ENCODE data around the gene PRG2.

DNA sequence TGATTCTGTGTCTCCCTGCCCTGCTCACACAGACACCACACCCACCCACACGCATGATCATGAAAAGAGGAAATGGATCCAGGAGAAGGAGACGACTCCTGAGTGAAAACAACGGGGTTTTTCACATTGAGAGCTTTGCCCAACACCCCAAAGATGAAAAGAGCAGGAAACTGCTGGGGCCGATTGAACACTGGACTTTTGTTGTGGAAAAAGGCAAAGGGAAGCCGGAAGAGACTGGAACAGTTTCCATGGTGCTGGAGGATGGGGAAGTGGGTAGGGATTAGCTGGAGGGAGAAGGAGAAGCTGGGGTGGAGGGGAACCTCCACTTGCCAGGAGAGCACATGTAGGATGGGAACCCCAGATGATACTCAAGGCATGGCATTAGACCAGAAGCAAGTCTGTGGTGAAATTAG, 41.7 kb upstream of the PRG2 start:
- TF ChIP-seq, protein P1, sequence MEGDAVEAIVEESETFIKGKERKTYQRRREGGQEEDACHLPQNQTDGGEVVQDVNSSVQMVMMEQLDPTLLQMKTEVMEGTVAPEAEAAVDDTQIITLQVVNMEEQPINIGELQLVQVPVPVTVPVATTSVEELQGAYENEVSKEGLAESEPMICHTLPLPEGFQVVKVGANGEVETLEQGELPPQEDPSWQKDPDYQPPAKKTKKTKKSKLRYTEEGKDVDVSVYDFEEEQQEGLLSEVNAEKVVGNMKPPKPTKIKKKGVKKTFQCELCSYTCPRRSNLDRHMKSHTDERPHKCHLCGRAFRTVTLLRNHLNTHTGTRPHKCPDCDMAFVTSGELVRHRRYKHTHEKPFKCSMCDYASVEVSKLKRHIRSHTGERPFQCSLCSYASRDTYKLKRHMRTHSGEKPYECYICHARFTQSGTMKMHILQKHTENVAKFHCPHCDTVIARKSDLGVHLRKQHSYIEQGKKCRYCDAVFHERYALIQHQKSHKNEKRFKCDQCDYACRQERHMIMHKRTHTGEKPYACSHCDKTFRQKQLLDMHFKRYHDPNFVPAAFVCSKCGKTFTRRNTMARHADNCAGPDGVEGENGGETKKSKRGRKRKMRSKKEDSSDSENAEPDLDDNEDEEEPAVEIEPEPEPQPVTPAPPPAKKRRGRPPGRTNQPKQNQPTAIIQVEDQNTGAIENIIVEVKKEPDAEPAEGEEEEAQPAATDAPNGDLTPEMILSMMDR (IDR thresholded peaks at IDR 0.05): no peak
- TF ChIP-seq POLR2A (IDR thresholded peaks at IDR 0.05) (no peak), POLR2AphosphoS5 (IDR thresholded peaks at IDR 0.05) (no peak)
